SU-DHL-6 (cell line): ENCODE measurements around the gene INAFM1.

Experiments
- CTCF ChIP-seq: fragments of 200-600 bp; sonication (generic); IDR thresholded peaks from one replicate; pipeline ENCODE4 v1.5.1; 2017; ENCODE audit warnings: antibody characterized with exemption, mild to moderate bottlenecking, low read length, moderate library complexity; ENCODE audit not compliant: insufficient read depth, poor library complexity, severe bottlenecking
- EZH2phosphoT487 ChIP-seq: fragments of 200-600 bp; sonication (generic), shearing (Covaris generic); conservative IDR thresholded peaks from 2 replicates; pipeline ENCODE4 v1.6.1; 2018; ENCODE audit warnings: mild to moderate bottlenecking, antibody characterized with exemption, low read length, moderate library complexity, mixed read lengths

- no peak for TF ChIP-seq CTCF
- no peak for TF ChIP-seq EZH2phosphoT487
These were observed 34.4 kb downstream of the INAFM1 start for GRCh38 chr19:47309038-47309437.
